Islet of Langerhans (tissue), 1 donor: ENCODE results near the gene PRB4.
"Not testable (repeated sequence)": the region's sequence is repeated elsewhere in the genome, so short reads cannot be mapped to it uniquely, and the experiment has no call there.

Experiments used
- FAIRE-seq: peaks from one replicate; lab custom pipeline; 2011; peaks lifted over from hg19 to GRCh38; lab: Jason Lieb, UNC

The PRB4 gene

DNA sequence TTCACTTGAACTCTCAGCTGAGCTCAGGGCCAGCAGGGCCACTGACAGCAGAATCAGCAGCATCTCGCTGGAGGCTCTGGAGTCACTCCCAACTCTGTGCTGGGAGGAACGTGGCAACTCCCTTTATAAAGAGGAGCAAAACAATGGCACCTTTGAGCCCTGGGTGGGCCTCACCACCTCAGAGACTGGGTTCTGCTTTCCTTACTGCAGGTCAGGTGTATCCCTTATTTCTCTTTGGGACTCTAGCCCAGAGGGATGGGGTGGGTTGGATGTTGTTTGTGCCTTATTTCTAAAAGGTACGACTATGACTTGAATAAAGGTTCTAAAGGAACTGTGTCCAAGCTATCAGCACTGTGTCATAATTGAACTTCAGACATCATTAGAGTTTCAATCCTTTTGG, at the start of gene PRB4:
PRB4 (minus strand) TSS at position 101 of the 400 bp plus-strand sequence; CDS start at position 63, 38 bp downstream.
- FAIRE-seq, result no peak

DNA sequence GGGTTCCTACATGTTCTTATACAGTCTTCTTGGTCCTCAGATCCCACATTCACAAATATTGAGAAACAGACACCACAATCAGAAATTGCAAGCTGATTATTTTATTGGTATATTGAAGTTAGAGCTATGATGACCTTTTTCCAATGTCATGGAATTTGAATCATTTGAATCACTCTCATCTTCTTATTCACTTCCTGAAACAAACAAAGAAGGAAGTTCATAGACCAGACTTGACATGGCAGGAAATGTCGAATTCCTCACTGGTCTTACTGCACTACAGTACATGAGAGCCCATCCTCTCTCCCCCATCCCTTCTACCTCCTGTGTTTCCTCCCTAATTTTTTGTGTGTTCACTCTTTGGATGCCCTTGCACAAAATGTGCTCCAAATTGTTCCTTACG, 41.5 kb upstream of the PRB4 start:
- FAIRE-seq, result not testable (repeated sequence)

DNA sequence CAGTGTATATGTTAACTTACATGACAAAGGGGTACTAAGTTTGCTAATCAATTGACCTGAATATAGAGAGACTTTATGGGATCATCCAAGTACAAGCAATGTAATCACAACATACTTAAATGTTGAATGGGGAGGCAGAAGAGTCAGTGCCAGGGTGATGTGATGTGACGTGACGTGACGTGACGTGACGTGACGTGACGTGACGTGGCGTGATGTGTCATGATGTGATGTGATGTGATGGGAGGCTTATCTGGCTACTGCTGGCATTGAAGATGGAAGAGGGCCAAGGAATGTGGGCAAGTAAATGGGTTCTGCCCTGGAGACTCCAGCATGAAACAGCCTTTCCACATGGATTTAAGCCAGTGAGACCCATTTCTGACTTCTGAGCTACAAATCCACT, 38.2 kb upstream of the PRB4 start:
- FAIRE-seq, result no peak

DNA sequence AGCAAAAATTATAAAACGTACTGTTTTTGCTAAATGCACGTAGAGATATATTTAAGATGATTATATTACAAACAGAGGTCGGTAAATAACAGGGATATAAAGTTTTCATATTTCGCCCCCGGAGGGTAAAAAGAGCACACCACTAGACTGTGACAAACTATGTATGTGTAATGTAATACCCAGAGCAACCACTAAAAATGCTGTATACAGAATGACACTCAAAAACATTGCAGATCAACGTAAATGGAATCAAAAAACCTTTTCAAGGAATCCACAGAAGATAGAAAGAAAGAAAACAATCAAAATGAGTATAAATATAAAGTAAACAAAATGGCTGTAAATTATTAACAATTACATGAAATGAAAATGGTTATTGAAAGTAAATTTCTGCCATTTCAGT, 37.6 kb upstream of the PRB4 start:
- FAIRE-seq, result no peak

DNA sequence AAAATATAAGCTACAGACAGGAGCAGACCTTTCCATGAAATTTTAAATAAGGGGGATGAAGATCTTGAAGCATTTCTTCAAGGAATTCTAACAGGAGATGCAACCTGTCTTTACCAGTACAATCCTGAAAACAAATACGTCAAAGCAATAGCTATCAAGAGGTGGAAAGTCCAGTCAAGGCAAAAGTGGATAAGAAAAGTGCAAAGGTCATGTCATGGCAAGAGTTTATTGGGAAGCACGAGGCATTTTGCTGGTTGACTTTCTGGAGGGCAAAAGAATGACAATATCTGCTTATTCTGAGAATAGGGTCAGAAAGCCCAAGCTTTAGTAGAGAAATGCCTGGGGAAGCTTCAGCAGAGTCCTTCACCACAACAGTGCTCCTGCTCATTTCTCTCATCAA, 34.3 kb upstream of the PRB4 start:
- FAIRE-seq, result no peak

DNA sequence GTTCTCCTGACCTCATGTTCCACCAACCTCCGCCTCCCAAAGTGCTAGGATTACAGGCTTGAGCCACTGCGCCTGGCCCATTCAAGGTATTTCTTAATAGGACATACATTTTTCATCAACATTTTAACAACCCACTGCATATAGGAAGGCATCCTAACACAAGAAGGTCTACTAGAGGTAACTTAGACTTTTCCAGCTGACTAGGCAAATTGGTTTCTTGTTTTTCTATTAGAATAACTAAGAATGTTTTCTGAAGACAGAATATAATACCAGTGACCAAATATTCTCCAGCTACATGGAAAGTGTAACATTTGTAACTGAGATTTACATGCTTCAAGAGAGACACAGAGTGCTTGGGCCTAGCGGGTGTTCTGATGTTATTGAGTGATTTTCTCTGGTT, 14.2 kb upstream of the PRB4 start:
- no peak for FAIRE-seq

DNA sequence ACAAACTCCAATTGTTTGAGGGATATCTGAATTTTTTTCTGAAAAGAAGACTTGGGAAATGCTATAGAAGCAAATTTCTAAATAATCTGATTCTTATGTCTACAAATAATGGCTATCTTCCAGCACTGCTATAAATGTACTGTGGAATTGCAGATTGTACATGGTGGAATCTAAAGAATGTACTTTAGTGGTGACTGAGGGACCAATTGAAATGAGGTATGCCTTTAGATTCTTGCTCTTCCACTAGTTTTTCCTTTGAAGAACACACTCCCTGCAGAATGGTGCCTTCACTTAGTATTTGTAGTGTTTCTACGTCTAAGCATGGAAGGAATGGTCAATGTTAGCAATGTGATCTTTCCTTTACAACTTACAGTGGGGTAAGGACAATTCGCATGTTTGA, 11.7 kb upstream of the PRB4 start:
- FAIRE-seq, result no peak

DNA sequence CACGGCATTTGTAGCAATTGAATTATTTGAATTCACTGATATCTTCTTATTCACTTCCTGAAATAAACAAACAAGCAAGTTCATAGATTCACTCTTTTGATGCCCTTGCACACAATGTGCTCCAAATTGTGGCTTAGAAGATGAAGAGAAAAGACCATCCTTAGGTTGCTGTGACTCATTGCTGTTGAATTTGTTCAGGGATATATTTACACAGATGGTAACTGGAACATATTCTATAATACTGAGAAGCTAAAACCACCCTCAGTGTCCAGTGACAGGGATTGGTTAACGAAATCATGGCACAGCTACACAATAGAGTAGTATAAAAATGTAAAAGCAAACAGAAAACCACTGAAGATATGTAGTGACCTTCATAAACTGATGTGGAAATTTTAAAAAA, 3.1 kb downstream of the PRB4 start:
- FAIRE-seq, result no peak

DNA sequence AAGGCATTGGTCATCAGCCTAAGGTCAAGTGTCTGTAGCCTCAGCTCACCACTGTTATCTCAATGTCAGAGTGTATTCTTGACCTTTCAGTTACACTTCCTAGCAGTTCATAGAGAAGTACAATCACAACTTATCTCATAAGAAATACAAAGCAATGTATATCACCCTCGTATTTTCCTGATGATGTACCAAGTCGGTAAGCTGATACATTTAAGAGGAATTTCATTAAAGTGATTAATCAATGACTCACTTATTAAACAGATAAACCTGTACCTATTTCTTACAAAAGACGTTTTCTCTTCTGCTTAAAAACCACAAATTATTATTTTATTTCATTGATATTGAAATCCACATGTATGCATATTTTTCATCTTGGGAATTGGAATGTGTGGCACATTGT, 36.8 kb downstream of the PRB4 start:
- no peak for FAIRE-seq

DNA sequence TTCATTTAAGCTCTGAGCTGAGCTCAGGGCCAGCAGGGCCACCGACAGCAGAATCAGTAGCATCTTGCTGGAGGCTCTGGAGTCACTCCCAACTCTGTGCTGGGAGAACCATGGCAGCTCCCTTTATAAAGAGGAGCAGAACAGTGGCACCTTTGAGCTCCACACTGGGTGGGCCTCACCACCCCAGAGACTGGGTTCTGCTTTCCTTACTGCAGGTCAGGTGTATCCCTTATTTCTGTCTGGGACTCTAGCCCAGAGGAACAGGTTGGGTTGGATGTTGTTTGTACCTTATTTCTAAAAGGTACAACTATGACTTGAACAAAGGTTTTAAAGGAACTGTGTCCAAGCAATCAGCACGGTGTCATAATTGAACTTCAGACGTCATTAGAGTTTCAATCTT, 40.6 kb downstream of the PRB4 start, which contains the start of gene PRB3:
PRB3 (minus strand) TSS at position 101 of the 400 bp plus-strand sequence; CDS start at position 63, 38 bp downstream.
- FAIRE-seq, result no peak

DNA sequence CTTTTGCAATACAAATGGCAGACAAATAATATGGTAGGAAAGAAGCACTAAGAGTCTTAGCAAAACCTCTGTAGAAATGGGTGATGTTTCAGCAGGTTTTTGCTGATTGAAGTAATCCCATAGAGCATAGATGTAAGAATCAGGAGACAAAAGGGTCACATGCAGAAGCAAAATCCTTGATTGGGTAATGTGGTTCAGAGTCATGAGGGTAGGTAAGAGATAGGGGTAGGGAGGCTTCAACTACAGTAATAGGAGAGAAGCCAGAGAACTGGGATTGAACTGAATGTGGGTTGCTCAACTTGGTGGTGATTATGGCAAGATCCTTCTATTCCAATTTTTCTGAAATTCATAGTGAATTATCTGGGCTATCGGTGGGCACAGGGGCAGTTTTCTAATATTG, 45.7 kb downstream of the PRB4 start:
- FAIRE-seq, result no peak
